Mucosa of descending colon (tissue), 3 donors: ENCODE results near the gene FAM219B. TPM values are rescaled to one million over a fixed set of nuclear protein-coding genes. Genes with fewer than 3 reads are reported as not detected.
A peak's percentile ranks its signal among the peaks of the same experiment; 100 is the strongest.

Experiments
- ATAC-seq: fragments of 200-7000 bp; cut with Tn5 transposase; one replicate; pipeline ENCODE4 v1.9.1; 2020; ENCODE audit warnings: mild to moderate bottlenecking, moderate library complexity
- DNase-seq, 3 donors: peaks; one replicate each; pipeline ENCODE4 v3.0.0-alpha.2; 2020
- H3K36me3 ChIP-seq: fragments of 200-600 bp; one replicate; pipeline ENCODE4 v1.8.0; 2021; ENCODE audit warnings: low read depth, mild to moderate bottlenecking
- H3K4me1 ChIP-seq: fragments of 200-600 bp; one replicate; pipeline ENCODE4 v1.8.0; 2021; ENCODE audit warnings: low read depth, mild to moderate bottlenecking
- H3K4me3 ChIP-seq: fragments of 200-600 bp; one replicate; pipeline ENCODE4 v1.8.0; 2021; ENCODE audit warnings: mild to moderate bottlenecking
- H3K9me3 ChIP-seq: fragments of 200-600 bp; one replicate; pipeline ENCODE4 v1.8.0; 2021; ENCODE audit warnings: mild to moderate bottlenecking
- intact Hi-C, 2 donors: fragments of 100-400 bp; cut with DNase I in 1 of 2; cut with micrococcal nuclease in 1 of 2; formaldehyde crosslinking; loops; one replicate each; pipeline versions ENCODE4 v1.11.0 to v1.11.1; 2022; cut with DNase I, micrococcal nuclease
- total RNA-seq, 3 donors: library from RNA; stranded (reverse); fragmentation: NEBNext Ultra II Directional in 2 of 3; extraction: Animal tissue kit (Norgen Biotek cat#: 25700) in 2 of 3; gene quantifications; one replicate each; pipeline versions ENCODE4 v1.2.1 to v1.2.4, GENCODE V29; 2021 to 2023
- TF ChIP-seq, protein P1 (sequence below): fragments of 200-600 bp; IDR thresholded peaks from one replicate; pipeline ENCODE4 v1.8.0; 2022; ENCODE audit warnings: antibody characterized with exemption, mild to moderate bottlenecking
- donor health status: DM: no; HTN: no; CAD: no; lungs with moderate emphysema.
- donor health status: DM: no; HTN: no; CAD: no.
- donor health status: DM: no; HTN: yes; CAD: no.

Gene FAM219B
- total RNA-seq, 3 donors from 2014 or later = 50.7 to 88.2 (median 83.1) TPM

DNA sequence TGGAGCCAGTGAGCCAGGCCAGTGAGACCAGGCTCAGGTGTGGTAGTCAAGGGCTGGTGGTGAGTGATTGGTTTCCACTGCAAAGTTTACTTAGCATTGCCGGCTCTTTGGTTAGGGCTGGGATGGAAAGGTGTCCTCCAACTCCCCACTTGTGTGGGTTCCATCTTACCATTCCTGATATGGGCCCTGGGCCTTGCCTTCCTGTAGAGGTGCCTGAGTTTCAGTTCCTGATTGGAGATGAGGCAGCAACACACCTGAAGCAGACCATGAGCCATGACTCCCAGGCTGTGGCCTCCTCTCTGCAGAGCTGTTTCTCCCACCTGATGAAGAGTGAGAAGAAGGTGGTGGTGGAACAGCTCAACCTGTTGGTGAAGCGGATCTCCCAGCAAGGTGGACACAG, 13.7 kb downstream of the FAM219B start:
- Histone ChIP-seq H3K4me3 (no peak overlapping the region), H3K9me3 (no peaks in the 10 kb centered on the region), H3K4me1 (peaks cover 39% of the 10 kb centered on the region), H3K36me3 (no peaks in the 10 kb centered on the region)
- no peak for ATAC-seq
- TF ChIP-seq, protein P1, sequence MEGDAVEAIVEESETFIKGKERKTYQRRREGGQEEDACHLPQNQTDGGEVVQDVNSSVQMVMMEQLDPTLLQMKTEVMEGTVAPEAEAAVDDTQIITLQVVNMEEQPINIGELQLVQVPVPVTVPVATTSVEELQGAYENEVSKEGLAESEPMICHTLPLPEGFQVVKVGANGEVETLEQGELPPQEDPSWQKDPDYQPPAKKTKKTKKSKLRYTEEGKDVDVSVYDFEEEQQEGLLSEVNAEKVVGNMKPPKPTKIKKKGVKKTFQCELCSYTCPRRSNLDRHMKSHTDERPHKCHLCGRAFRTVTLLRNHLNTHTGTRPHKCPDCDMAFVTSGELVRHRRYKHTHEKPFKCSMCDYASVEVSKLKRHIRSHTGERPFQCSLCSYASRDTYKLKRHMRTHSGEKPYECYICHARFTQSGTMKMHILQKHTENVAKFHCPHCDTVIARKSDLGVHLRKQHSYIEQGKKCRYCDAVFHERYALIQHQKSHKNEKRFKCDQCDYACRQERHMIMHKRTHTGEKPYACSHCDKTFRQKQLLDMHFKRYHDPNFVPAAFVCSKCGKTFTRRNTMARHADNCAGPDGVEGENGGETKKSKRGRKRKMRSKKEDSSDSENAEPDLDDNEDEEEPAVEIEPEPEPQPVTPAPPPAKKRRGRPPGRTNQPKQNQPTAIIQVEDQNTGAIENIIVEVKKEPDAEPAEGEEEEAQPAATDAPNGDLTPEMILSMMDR = no peak
- no peak for DNase-seq
- intact Hi-C loops = no loop called here

DNA sequence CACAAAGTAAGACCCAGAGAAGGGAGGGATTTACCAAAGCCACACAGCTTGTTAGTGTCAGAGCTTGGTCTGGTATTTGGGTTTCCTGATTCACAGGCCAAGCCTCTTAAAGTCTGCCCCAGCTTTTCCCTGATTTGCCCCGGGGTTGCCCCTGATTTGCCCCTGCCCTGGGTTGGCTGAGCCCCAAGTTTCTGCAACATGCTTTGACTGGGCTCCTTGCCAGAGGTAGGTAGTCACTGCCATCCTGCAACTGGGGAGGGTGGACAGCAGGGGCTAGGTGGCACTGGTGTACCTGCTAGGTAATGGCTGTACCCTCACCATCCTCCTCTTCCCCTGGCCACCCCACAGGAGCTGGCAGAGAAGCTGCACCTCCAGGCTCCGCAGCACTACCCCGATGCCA, 14.3 kb downstream of the FAM219B start:
- Histone ChIP-seq H3K4me3 (no peak overlapping the region), H3K9me3 (no peaks in the 10 kb centered on the region), H3K4me1 (peaks cover 39% of the 10 kb centered on the region), H3K36me3 (no peaks in the 10 kb centered on the region)
- TF ChIP-seq, protein P1 = no peak
- DNase-seq = peak in 2 of 3 donors; percentile 57 to 58
- ATAC-seq = no peak
- intact Hi-C loops = no loop called here

DNA sequence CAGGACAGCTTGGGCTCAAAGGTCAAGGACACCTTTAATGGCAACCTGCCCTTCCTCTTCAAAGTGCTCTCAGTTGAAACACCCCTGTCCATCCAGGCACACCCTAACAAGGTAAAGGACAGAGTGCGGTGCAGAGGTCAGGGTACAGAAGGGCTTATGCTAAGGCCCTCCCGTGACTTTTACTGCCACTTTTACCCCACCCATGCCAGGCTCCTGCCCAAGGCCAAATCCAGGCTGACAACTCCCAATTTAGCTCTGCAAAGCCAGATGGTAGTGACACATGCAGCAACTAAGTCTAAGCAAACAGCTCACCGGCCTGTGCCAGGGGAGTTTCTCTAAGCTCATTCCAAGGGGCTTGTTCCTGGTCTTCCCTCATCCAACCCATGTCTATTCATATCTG, 15.2 kb downstream of the FAM219B start:
- no peaks in the 10 kb centered on the region for H3K9me3 ChIP-seq
- H3K4me3 ChIP-seq = no peak overlapping the region
- TF ChIP-seq, protein P1 = no peak
- ATAC-seq (peak; percentile 84), DNase-seq (peak in 2 of 3 donors; percentile 74 to 89)
- intact Hi-C loops = no loop called here
- peaks cover 39% of the 10 kb centered on the region for H3K4me1 ChIP-seq
- H3K36me3 ChIP-seq = no peaks in the 10 kb centered on the region

DNA sequence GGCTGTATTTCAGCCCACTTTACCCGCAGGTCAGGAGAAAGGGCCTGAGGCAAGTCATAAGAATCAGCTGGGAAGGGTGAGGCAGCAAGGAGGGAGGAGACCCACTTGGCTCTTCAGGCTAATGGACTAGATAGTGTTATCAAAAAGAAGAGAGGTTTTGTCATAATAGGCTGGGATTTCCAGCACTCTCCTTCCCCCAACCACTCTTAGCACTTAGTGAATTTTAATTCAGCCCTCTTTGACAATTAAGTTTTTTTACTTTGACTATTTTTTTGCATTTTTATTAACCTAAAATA, 16.0 kb downstream of the FAM219B start:
- intact Hi-C loops = no loop called here
- peak overlapping the region; percentile 40 for H3K4me3 ChIP-seq
- DNase-seq = no peak
- no peaks in the 10 kb centered on the region for H3K36me3 ChIP-seq
- TF ChIP-seq, protein P1 = no peak
- H3K4me1 ChIP-seq = peaks cover 39% of the 10 kb centered on the region
- H3K9me3 ChIP-seq = no peaks in the 10 kb centered on the region
- ATAC-seq = no peak

DNA sequence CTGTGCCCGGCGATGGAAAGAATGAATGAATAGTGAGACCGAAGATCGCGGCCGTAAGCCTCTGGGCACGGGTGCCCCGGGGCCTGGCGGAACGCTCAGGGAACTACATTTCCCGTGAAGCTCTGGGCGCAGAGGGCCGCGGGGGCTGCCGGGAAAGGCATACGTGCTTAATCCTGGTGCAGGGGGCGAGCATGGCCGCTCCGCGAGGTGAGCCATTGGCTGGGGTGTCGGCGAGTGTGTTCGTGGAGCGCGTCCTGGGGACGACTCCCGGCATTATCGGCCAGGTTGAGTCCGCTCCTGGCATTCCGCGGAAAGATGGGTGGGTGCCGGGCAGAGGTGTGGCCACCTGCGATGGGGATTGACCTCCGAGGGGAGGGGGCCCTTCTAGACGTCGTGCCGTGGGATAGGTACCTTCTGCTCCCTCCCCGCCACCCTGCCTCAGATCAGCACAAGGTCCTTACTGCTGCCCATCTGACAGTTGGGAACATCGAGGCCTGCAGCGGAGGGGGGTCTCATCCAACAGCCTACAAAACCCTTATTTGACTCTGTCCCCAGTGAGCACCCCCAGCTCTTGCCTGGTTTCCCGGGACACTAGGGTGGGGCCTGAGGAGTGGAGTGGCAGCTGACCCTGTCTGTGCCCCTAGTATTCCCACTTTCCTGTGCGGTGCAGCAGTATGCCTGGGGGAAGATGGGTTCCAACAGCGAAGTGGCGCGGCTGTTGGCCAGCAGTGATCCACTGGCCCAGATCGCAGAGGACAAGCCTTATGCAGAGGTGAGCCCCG, 16.6 kb downstream of the FAM219B start, which contains the start of gene MPI:
Gene MPI, plus strand, starts transcription at position 160 of the 782 bp plus-strand sequence. Its CDS starts 32 bp downstream, at position 192.
- TF ChIP-seq, protein P1 = no peak
- Histone ChIP-seq H3K36me3 (no peaks in the 10 kb centered on the region), H3K4me1 (peaks cover 39% of the 10 kb centered on the region), H3K9me3 (no peaks in the 10 kb centered on the region), H3K4me3 (peak within 1 kb of the TSS; percentile 40)
- peak; percentile 90 to 91 (median 90) for DNase-seq
- intact Hi-C loops = no loop called here
- peak; percentile 89 for ATAC-seq
